WI38 (cell line): ENCODE measurements around the gene PPP2R5C.

Source experiments
- H3K4me3 ChIP-seq: 2 replicates; pipeline ENCODE4 v1.5.1; 2011; ENCODE audit warnings: low read depth, mild to moderate bottlenecking, control low read depth, low read length
- CTCF ChIP-seq: IDR thresholded peaks from 2 replicates; pipeline ENCODE4 v1.5.1; 2012; ENCODE audit warnings: low read depth, mild to moderate bottlenecking, control low read depth, low read length

Gene PPP2R5C

GRCh38 chr14:101934601-101935150 is 173.2 kb downstream of the PPP2R5C start:
- no peak overlapping the region for H3K4me3 ChIP-seq
- TF ChIP-seq CTCF, result no peak

GRCh38 chr14:101937926-101938767 is 176.6 kb downstream of the PPP2R5C start:
- TF ChIP-seq CTCF, result no peak
- H3K4me3 ChIP-seq, result no peak overlapping the region

- no peak for TF ChIP-seq CTCF
- no peak overlapping the region for H3K4me3 ChIP-seq
These were observed 178.2 kb downstream of the PPP2R5C start for GRCh38 chr14:101939646-101940170.

- no peak overlapping the region for H3K4me3 ChIP-seq
- TF ChIP-seq CTCF, result no peak
These were observed 182.9 kb downstream of the PPP2R5C start for GRCh38 chr14:101944451-101944850.

GRCh38 chr14:101945171-101945570 is 183.7 kb downstream of the PPP2R5C start:
- no peak overlapping the region for H3K4me3 ChIP-seq
- TF ChIP-seq CTCF, result no peak

GRCh38 chr14:101947577-101947903 is 186.0 kb downstream of the PPP2R5C start:
- H3K4me3 ChIP-seq, result peak overlapping the region; percentile 87
- no peak for TF ChIP-seq CTCF
